Prostate gland (tissue), 2 donors: ENCODE results near the gene POLR2H. TPM values are rescaled to one million over a fixed set of nuclear protein-coding genes. Genes with fewer than 3 reads are reported as not detected.

Source experiments
- DNase-seq: peaks from one replicate; pipeline ENCODE4 v3.0.0-alpha.2; 2019; ENCODE audit warnings: low spot score
- H3K27ac ChIP-seq, 2 donors: fragments of 200-600 bp; sonication (generic); 2 replicates each; pipeline ENCODE4 v1.5.1; 2017 to 2019
- H3K27me3 ChIP-seq: fragments of 200-600 bp; sonication (generic); replicated peaks from 2 replicates; pipeline ENCODE4 v1.5.1; 2019; ENCODE audit not compliant: insufficient read depth
- H3K36me3 ChIP-seq, 2 donors: fragments of 200-600 bp; sonication (generic); 1 replicate in 1 of 2; 2 replicates in 1 of 2; pipeline versions ENCODE4 v1.5.1 to v1.8.1; 2017 to 2019
- H3K4me1 ChIP-seq: fragments of 200-600 bp; sonication (generic); replicated peaks from 2 replicates; pipeline ENCODE4 v1.5.1; 2019
- H3K4me3 ChIP-seq, 2 donors: fragments of 200-600 bp; sonication (generic); 2 replicates each; pipeline ENCODE4 v1.5.1; 2017 to 2019
- H3K9me3 ChIP-seq: fragments of 200-600 bp; sonication (generic); 2 replicates; pipeline ENCODE4 v1.5.1; 2017
- CTCF ChIP-seq, 4 experiments: fragments of 200-600 bp in 2 of 4; fragments of 450-650 bp in 2 of 4; sonication (generic) in 2 of 4; IDR thresholded peaks; 1 replicate in 3 of 4; 2 replicates in 1 of 4; pipeline ENCODE4 v1.5.1; 2016 to 2019; ENCODE audit warnings: antibody characterized with exemption in 4 of 4, mild to moderate bottlenecking in 2 of 4, moderate library complexity in 2 of 4
- POLR2A ChIP-seq: fragments of 450-650 bp; IDR thresholded peaks from one replicate; pipeline ENCODE4 v1.6.1; 2016; ENCODE audit warnings: antibody characterized with exemption, mild to moderate bottlenecking
- POLR2AphosphoS5 ChIP-seq: sonication (generic); formaldehyde crosslinking; IDR thresholded peaks from one replicate; pipeline ENCODE4 v1.6.1; 2017; ENCODE audit warnings: antibody characterized with exemption
- WGBS: methylation state at CpG from one replicate; pipeline ENCODE4 v1.1.5; 2018; 5-methylcytosine and 5-hydroxymethylcytosine counted together
- intact Hi-C: fragments of 100-400 bp; cut with DNase I; formaldehyde crosslinking; loops from one replicate; pipeline ENCODE4 v1.14.2; 2022
- total RNA-seq, 2 donors: library from RNA; depleted of rRNA; stranded (reverse); fragments of >200 nt; gene quantifications; one replicate each; pipeline ENCODE4 v1.1.0, GENCODE V29; 2016

POLR2H gene
- total RNA-seq, 2 donors from 2014 or later, result 62.7 to 89.2 TPM

GRCh38 chr3:184382326-184383032 is 21.0 kb downstream of the POLR2H start:
- no peak for TF ChIP-seq POLR2A
- TF ChIP-seq CTCF (IDR thresholded peaks at IDR 0.05), result no peak
- no peak for TF ChIP-seq POLR2AphosphoS5
- DNase-seq, result no peak
- no peaks in the 10 kb centered on the region for H3K4me1 ChIP-seq
- no peak overlapping the region for H3K27ac ChIP-seq
- no peaks in the 10 kb centered on the region for H3K36me3 ChIP-seq
- H3K4me3 ChIP-seq, result no peak overlapping the region
- no peaks in the 10 kb centered on the region for H3K9me3 ChIP-seq
- intact Hi-C loops, result no loop called here
- WGBS, result 91% methylated on average over 16 of the region's 16 CpGs
- H3K27me3 ChIP-seq, result no peaks in the 10 kb centered on the region

DNA sequence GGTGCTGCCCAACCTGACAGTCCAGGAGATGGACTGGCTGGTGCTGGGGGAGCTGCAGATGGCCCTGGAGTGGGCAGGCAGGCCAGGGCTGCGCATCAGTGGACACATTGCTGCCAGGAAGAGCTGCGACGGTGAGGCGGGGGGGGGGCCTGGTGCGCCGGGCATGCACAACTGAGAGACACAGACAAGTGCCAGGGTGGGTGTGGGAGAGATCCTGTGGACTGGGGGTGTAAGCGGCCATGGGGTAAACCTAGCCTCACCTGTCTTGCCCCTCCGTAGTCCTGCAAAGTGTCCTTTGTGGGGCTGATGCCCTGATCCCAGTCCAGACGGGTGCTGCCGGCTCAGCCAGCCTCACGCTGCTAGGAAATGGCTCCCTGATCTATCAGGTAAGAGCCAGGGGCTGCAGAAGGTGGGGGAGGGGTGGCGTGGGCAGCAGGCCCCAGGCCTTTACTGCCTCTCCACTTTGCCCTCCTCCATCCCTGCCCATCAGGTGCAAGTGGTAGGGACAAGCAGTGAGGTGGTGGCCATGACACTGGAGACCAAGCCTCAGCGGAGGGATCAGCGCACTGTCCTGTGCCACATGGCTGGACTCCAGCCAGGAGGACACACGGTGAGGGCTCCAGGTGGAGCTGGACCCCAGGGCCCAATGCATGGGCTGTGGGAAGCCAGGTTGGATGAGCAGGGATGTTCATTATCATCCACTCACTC is 21.7 kb downstream of the POLR2H start:
- no peaks in the 10 kb centered on the region for H3K9me3 ChIP-seq
- 96% methylated on average over 15 of the region's 15 CpGs for WGBS
- no peaks in the 10 kb centered on the region for H3K36me3 ChIP-seq
- H3K4me1 ChIP-seq, result no peaks in the 10 kb centered on the region
- intact Hi-C loops, result no loop called here
- DNase-seq, result no peak
- H3K4me3 ChIP-seq, result no peak overlapping the region
- no peak for TF ChIP-seq POLR2A
- no peak for TF ChIP-seq POLR2AphosphoS5
- TF ChIP-seq CTCF (IDR thresholded peaks at IDR 0.05), result no peak
- no peak overlapping the region for H3K27ac ChIP-seq
- no peaks in the 10 kb centered on the region for H3K27me3 ChIP-seq

DNA sequence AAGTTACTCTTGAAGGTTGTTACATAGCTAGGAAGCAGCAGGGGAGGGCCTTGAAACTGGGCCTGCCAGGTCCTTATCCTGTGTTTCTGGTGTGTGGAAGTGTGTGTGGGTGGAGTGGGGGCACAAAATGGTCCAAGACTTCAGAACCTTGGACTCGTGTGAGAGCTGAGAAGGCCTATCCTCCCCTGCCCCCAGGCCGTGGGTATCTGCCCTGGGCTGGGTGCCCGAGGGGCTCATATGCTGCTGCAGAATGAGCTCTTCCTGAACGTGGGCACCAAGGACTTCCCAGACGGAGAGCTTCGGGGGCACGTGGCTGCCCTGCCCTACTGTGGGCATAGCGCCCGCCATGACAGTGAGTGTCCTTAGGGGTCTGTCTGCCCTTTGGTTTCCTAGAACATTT is 22.8 kb downstream of the POLR2H start:
- no peaks in the 10 kb centered on the region for H3K4me1 ChIP-seq
- TF ChIP-seq POLR2AphosphoS5 (no peak), CTCF (IDR thresholded peaks at IDR 0.05) (no peak), POLR2A (no peak)
- DNase-seq, result no peak
- WGBS, result 89% methylated on average over 9 of the region's 9 CpGs
- no peaks in the 10 kb centered on the region for H3K9me3 ChIP-seq
- no peaks in the 10 kb centered on the region for H3K27me3 ChIP-seq
- no peaks in the 10 kb centered on the region for H3K36me3 ChIP-seq
- no peak overlapping the region for H3K27ac ChIP-seq
- no peak overlapping the region for H3K4me3 ChIP-seq
- intact Hi-C loops, result no loop called here

GRCh38 chr3:184384856-184385422 is 23.4 kb downstream of the POLR2H start:
- intact Hi-C loops, result no loop called here
- no peaks in the 10 kb centered on the region for H3K9me3 ChIP-seq
- 97% methylated on average over 8 of the region's 8 CpGs for WGBS
- H3K27me3 ChIP-seq, result no peaks in the 10 kb centered on the region
- no peaks in the 10 kb centered on the region for H3K36me3 ChIP-seq
- TF ChIP-seq POLR2A, result no peak
- TF ChIP-seq POLR2AphosphoS5, result no peak
- TF ChIP-seq CTCF (IDR thresholded peaks at IDR 0.05), result no peak
- DNase-seq, result no peak
- H3K4me3 ChIP-seq, result no peak overlapping the region
- H3K4me1 ChIP-seq, result no peaks in the 10 kb centered on the region
- H3K27ac ChIP-seq, result no peak overlapping the region
